GM18858 (cell line): Measurements from ENCODE around the gene PCSK6.

ENCODE experiments used
- ATAC-seq: cut with Tn5 transposase; IDR thresholded peaks from one replicate; pipeline ENCODE4 v1.9.1; 2021; ENCODE audit not compliant: unreplicated experiment

The PCSK6 gene

GRCh38 chr15:101489599-101490407 is at the start of gene PCSK6:
Gene PCSK6, minus strand, starts transcription at chr15:101489707. Its CDS starts 37 bp downstream, at chr15:101489670.
- ATAC-seq = no peak

GRCh38 chr15:101538996-101539395 is 49.5 kb upstream of the PCSK6 start:
- no peak for ATAC-seq

- ATAC-seq = no peak
These were observed 48.7 kb upstream of the PCSK6 start for GRCh38 chr15:101538177-101538576.

GRCh38 chr15:101537483-101538080 is 48.1 kb upstream of the PCSK6 start:
- ATAC-seq = no peak

GRCh38 chr15:101536875-101537405 is 47.4 kb upstream of the PCSK6 start:
- ATAC-seq = no peak

GRCh38 chr15:101536166-101536874 is 46.8 kb upstream of the PCSK6 start:
- no peak for ATAC-seq

GRCh38 chr15:101535170-101535902 is 45.8 kb upstream of the PCSK6 start:
- ATAC-seq = no peak

GRCh38 chr15:101534376-101534970 is 45.0 kb upstream of the PCSK6 start:
- no peak for ATAC-seq

GRCh38 chr15:101533371-101534140 is 44.0 kb upstream of the PCSK6 start:
- ATAC-seq = no peak

- no peak for ATAC-seq
These were observed 43.4 kb upstream of the PCSK6 start for GRCh38 chr15:101532865-101533264.

GRCh38 chr15:101531170-101531569 is 41.7 kb upstream of the PCSK6 start:
- ATAC-seq = no peak

GRCh38 chr15:101530224-101530958 is 40.9 kb upstream of the PCSK6 start:
- no peak for ATAC-seq

GRCh38 chr15:101528917-101529299 is 39.4 kb upstream of the PCSK6 start:
- ATAC-seq = no peak

- ATAC-seq = no peak
These were observed 38.8 kb upstream of the PCSK6 start for GRCh38 chr15:101528108-101528916.

- no peak for ATAC-seq
These were observed 37.4 kb upstream of the PCSK6 start for GRCh38 chr15:101526890-101527289.

GRCh38 chr15:101526442-101526841 is 36.9 kb upstream of the PCSK6 start:
- no peak for ATAC-seq

- ATAC-seq = no peak
These were observed 36.5 kb upstream of the PCSK6 start for GRCh38 chr15:101526021-101526420.

GRCh38 chr15:101525087-101525669 is 35.7 kb upstream of the PCSK6 start:
- ATAC-seq = no peak
